GM12865 (cell line): ENCODE measurements around the gene SVIP.

ENCODE experiments used
- DNase-seq: peaks from one replicate; pipeline ENCODE4 v3.0.0; 2010; ENCODE audit warnings: low read depth
- H3K4me3 ChIP-seq: 2 replicates; pipeline ENCODE4 v1.5.1; 2011; ENCODE audit warnings: mild to moderate bottlenecking, low read depth, low read length, control low read depth
- CTCF ChIP-seq: IDR thresholded peaks from 2 replicates; pipeline ENCODE4 v1.5.1; 2011; ENCODE audit warnings: low read length, control low read depth, low read depth, inconsistent platforms; ENCODE audit not compliant: insufficient read depth; ENCODE audit errors: missing control alignments

SVIP gene

DNA sequence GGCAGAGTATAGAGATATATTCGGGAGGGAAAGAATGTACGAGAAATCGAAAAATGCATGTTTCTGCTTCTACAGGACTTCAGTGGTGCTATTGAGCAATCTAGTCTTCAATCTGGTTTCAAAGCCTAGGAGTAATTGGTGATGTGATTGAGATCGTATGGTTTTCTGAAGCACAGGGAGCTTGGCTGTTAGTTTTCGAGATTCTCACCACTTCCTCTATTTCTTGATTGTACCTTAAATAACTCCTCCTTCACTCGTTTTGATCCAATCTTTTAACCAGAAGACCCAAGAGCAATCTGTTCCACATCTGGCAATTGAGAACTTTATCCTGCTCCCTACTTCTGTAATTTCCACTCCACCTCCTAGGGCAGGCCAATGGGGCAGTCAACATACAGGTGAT lies 30.2 kb upstream of the SVIP start:
- TF ChIP-seq CTCF = no peak
- no peak for DNase-seq
- H3K4me3 ChIP-seq = no peak overlapping the region

- TF ChIP-seq CTCF = no peak
- H3K4me3 ChIP-seq = no peak overlapping the region
- DNase-seq = no peak
These were observed 21.9 kb upstream of the SVIP start for GRCh38 chr11:22851477-22851876.

DNA sequence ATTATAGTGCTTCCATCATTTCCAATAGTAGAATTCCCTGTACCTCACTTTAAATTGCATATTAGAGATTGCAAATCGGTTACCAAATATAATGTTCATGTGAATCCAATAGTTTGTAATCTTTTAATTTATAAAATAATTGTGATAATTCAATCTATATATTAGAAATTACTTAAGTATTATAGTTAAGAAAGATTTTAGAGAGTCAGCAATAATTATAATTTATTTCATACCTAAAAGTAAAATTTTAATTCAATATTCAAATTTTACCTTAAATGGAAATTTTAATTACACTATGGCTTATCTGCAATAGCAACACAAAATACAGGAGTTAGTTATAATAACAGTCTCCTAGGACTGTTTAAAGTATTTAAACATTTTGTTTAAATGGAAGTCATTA lies 17.1 kb upstream of the SVIP start:
- no peak for DNase-seq
- TF ChIP-seq CTCF = no peak
- no peak overlapping the region for H3K4me3 ChIP-seq

DNA sequence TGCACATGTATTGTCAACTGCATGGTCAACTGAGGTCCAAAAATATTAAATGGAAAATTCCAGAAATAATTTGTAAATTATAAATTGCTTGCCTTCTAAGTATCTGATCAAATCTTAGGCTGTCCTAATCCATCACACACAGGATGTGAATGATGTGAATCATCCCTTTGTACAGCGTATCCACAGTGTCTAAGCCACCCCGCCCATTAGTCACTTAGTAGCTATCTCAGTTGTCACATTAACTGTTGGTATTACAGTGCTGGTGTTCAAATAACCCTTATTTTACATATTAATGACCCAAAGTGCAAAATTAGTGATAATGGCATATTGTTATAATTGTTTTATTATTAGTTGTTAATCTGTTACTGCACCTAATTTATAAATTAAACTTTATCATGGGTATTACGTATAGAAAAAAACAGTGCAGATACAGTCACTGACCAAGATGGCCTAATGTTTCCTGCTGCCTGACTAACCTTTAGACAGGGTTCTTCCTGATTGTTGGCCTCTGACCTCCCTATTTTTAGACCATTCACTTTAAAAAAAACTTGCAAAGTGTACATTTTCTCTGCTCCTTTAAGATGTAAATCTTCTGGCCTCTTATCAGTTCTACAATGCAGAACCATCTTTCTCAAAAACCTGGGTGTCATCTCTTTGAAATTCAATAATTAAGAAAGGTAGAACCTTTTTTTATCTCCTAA lies 2.9 kb upstream of the SVIP start:
- no peak for TF ChIP-seq CTCF
- no peak overlapping the region for H3K4me3 ChIP-seq
- DNase-seq = no peak

- no peak for DNase-seq
- no peak for TF ChIP-seq CTCF
- H3K4me3 ChIP-seq = peak overlapping the region; percentile 51
These were observed 447 bp upstream of the SVIP start for GRCh38 chr11:22830082-22830414.

DNA sequence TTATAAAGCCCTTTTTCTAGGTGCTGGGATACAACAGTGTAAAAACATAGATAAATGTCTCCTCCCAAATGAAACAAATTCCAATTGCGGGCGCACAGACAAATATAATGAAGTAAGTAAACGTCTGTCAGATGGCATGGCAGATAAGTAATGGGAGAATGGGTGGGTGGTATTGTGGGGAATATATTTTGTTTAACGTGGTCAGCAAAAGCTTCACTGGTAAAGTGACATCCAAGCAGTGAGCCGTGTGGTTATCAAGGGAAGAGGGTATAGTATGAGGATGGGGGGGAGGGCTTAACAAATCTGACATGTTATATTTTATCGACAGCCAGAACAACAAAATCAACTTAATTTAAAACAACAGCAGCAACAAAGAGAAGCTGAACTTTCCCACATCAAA lies 1.2 kb downstream of the SVIP start:
- peak overlapping the region; percentile 98 for H3K4me3 ChIP-seq
- DNase-seq = peak; percentile 14
- TF ChIP-seq CTCF = no peak

DNA sequence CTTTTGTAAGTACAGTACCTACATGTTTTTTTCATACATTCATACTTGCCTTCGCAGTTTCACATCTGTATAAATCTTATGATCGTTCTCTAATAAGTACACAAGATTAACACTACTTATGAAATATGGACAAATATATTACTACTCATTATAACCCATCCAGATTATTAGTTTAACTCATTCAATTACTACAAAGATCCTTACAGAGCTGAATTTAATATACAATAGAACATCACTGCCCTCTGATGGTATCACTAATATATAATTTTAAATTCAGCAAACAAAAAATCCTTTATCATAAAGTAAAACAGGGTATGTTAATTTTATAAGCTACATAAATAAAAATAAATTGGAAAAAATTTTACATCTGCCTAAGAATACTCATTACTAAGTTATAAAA lies 7.4 kb downstream of the SVIP start:
- no peak for TF ChIP-seq CTCF
- no peak for DNase-seq
- H3K4me3 ChIP-seq = no peak overlapping the region
